ENCODE results near the gene TMEM255B.
"Not testable (repeated sequence)": the region's sequence is repeated elsewhere in the genome, so short reads cannot be mapped to it uniquely, and the experiment has no call there.

TMEM255B gene

GRCh38 chr13:113820813-113821651 lies 62.0 kb downstream of the TMEM255B start:
- DNase-seq: no peak

GRCh38 chr13:113821847-113822246 lies 62.8 kb downstream of the TMEM255B start:
- no peak for DNase-seq

- DNase-seq: no peak
Observed at GRCh38 chr13:113822266-113822665, 63.2 kb downstream of the TMEM255B start.

GRCh38 chr13:113822956-113823744 lies 64.1 kb downstream of the TMEM255B start:
- DNase-seq: no peak

- no peak for DNase-seq
Observed at GRCh38 chr13:113823771-113824170, 64.7 kb downstream of the TMEM255B start.

- DNase-seq: no peak
Observed at GRCh38 chr13:113825841-113826240, 66.8 kb downstream of the TMEM255B start.

- DNase-seq: not testable (repeated sequence)
Observed at GRCh38 chr13:113826446-113826845, 67.4 kb downstream of the TMEM255B start.

GRCh38 chr13:113827021-113827420 lies 68.0 kb downstream of the TMEM255B start:
- no peak for DNase-seq

GRCh38 chr13:113828282-113828825 lies 69.3 kb downstream of the TMEM255B start:
- no peak for DNase-seq

- not testable (repeated sequence) for DNase-seq
Observed at GRCh38 chr13:113830426-113830950, 71.5 kb downstream of the TMEM255B start.

- DNase-seq: no peak
Observed at GRCh38 chr13:113831061-113831460, 72.0 kb downstream of the TMEM255B start.

GRCh38 chr13:113832205-113832604 lies 73.2 kb downstream of the TMEM255B start:
- DNase-seq: no peak

GRCh38 chr13:113832631-113833030 lies 73.6 kb downstream of the TMEM255B start:
- no peak for DNase-seq

- no peak for DNase-seq
Observed at GRCh38 chr13:113833111-113833830, 74.2 kb downstream of the TMEM255B start.

- not testable (repeated sequence) for DNase-seq
Observed at GRCh38 chr13:113834006-113834405, 75.0 kb downstream of the TMEM255B start.

- DNase-seq: no peak
Observed at GRCh38 chr13:113834496-113835200, 75.6 kb downstream of the TMEM255B start.

- DNase-seq: no peak
Observed at GRCh38 chr13:113835461-113836270, 76.6 kb downstream of the TMEM255B start.

GRCh38 chr13:113836768-113837559 lies 77.9 kb downstream of the TMEM255B start:
- DNase-seq: no peak

- no peak for DNase-seq
Observed at GRCh38 chr13:113837560-113838355, 78.7 kb downstream of the TMEM255B start.
